Panc1 (cell line): ENCODE results near the gene CAPN7. TPM values are rescaled to one million over a fixed set of nuclear protein-coding genes. Genes with fewer than 3 reads are reported as not detected.
A peak's percentile ranks its signal among the peaks of the same experiment; 100 is the strongest.

Source experiments
- ATAC-seq: fragments of 200-7000 bp; cut with Tn5 transposase; 2 replicates; pipeline ENCODE4 v1.9.1; 2020; ENCODE audit warnings: mild to moderate bottlenecking, moderate library complexity
- Bru-seq: library from RNA; stranded (reverse); fragments of 400-500 nt; gene quantifications from one replicate; lab custom pipeline; 2021; lab: Mats Ljungman, UMichigan
- BruChase-seq, 2 experiments: library from RNA; stranded (reverse); fragments of 400-500 nt; gene quantifications; one replicate each; lab custom pipeline; 2021; lab: Mats Ljungman, UMichigan
- BruUV-seq: library from RNA; stranded (reverse); fragments of 400-500 nt; replicated peaks from 2 replicates; lab custom pipeline; 2021; lab: Mats Ljungman, UMichigan
- CTCF ChIA-PET: fragments of 300-600 bp; sonication (Branson Sonifier 250); formaldehyde crosslinking; loops from one replicate; lab custom pipeline; 2022; ENCODE audit warnings: antibody characterized with exemption; lab: Charles Lee
- POLR2A ChIA-PET: fragments of 300-600 bp; sonication (Branson Sonifier 250); formaldehyde crosslinking; loops from one replicate; lab custom pipeline; 2022; ENCODE audit warnings: antibody characterized with exemption; lab: Charles Lee
- DNase-seq: peaks from one replicate; pipeline ENCODE4 v3.0.0-alpha.2; 2010; ENCODE audit warnings: low read depth, low spot score
- H3K27ac ChIP-seq: 2 replicates; pipeline ENCODE4 v1.5.1; 2011; ENCODE audit warnings: mild to moderate bottlenecking, low read length, inconsistent platforms
- H3K27me3 ChIP-seq: fragments of 200-500 bp; sonication (Bioruptor generic); 2 replicates; pipeline ENCODE4 v1.6.0; 2014; ENCODE audit warnings: low read length, inconsistent platforms; ENCODE audit not compliant: control insufficient read depth, insufficient read depth
- H3K36me3 ChIP-seq: fragments of 200-500 bp; sonication (Bioruptor generic); 2 replicates; pipeline ENCODE4 v1.5.1; 2014; ENCODE audit warnings: inconsistent platforms, mild to moderate bottlenecking, low read length, moderate library complexity; ENCODE audit not compliant: control insufficient read depth, insufficient read depth
- H3K4me1 ChIP-seq: 2 replicates; pipeline ENCODE4 v1.5.1; 2011; ENCODE audit warnings: inconsistent platforms, mild to moderate bottlenecking, low read length, moderate library complexity; ENCODE audit not compliant: control insufficient read depth, insufficient read depth
- H3K4me3 ChIP-seq, 2 experiments: 2 replicates each; pipeline ENCODE4 v1.5.1; 2011 to 2012; ENCODE audit warnings: low read depth in 2 of 2, low read length in 2 of 2, mild to moderate bottlenecking in 2 of 2, inconsistent platforms in 1 of 2, moderate library complexity in 1 of 2
- H3K9me3 ChIP-seq: fragments of 200-500 bp; sonication (Bioruptor generic); 2 replicates; pipeline ENCODE4 v1.5.1; 2014; ENCODE audit warnings: low read depth, mild to moderate bottlenecking, inconsistent platforms, low read length, moderate library complexity; ENCODE audit not compliant: control insufficient read depth, insufficient read depth
- CTCF ChIP-seq: fragments of 450-650 bp; IDR thresholded peaks from 2 replicates; pipeline ENCODE4 v1.5.1; 2017; ENCODE audit warnings: mild to moderate bottlenecking
- POLR2AphosphoS5 ChIP-seq: IDR thresholded peaks from 2 replicates; pipeline ENCODE4 v1.6.1; 2012; ENCODE audit warnings: mild to moderate bottlenecking, low read depth, low read length, moderate library complexity
- REST ChIP-seq, 2 experiments: IDR thresholded peaks; 2 replicates each; pipeline ENCODE4 v1.6.1; 2011 to 2012; ENCODE audit warnings: low read depth in 2 of 2, control low read depth in 1 of 2, low read length in 1 of 2, mild to moderate bottlenecking in 1 of 2, moderate library complexity in 1 of 2; ENCODE audit not compliant: insufficient read depth in 1 of 2
- SIN3A ChIP-seq: IDR thresholded peaks from 2 replicates; pipeline ENCODE4 v1.6.1; 2012; ENCODE audit warnings: low read depth, mild to moderate bottlenecking, low read length, moderate library complexity, borderline replicate concordance; ENCODE audit not compliant: insufficient read depth
- TCF7L2 ChIP-seq: IDR thresholded peaks from 2 replicates; pipeline ENCODE4 v1.6.1; 2011; ENCODE audit warnings: mild to moderate bottlenecking, low read depth, low read length, inconsistent platforms
- in situ Hi-C: cut with HindIII; loops from 2 replicates; pipeline ENCODE4 v1.10.0; 2016; ENCODE audit warnings: low sequenced_read_pairs, low pct_unique_long_range_greater_than_20kb
- intact Hi-C: fragments of 100-400 bp; cut with micrococcal nuclease; formaldehyde crosslinking; loops from one replicate; pipeline ENCODE4 v1.10.0; 2022; ENCODE audit not compliant: unreplicated experiment
- long read RNA-seq: library from polyadenylated mRNA; unstranded; transcript quantifications from one replicate; pipeline ENCODE4 v2.0.0, GENCODE V29; 2021; ENCODE audit not compliant: unreplicated experiment
- polyA plus RNA-seq: library from polyadenylated mRNA; unstranded; fragments of >200 nt; gene quantifications from one replicate; pipeline ENCODE4 v1.2.1, GENCODE V29; 2012; ENCODE audit warnings: missing spikeins; ENCODE audit not compliant: insufficient read length
- total RNA-seq: library from RNA; stranded (reverse); gene quantifications from one replicate; pipeline ENCODE4 v1.2.1, GENCODE V29; 2021; ENCODE audit not compliant: unreplicated experiment

The CAPN7 gene
- total RNA-seq: 26.5 TPM
- polyA plus RNA-seq: 11.0 TPM
- Bru-seq, nascent RNA: percentile 81 among the genes with signal in this experiment
- BruChase-seq, experiment 1, labeled RNA remaining after a 2-hour chase: percentile 82 among the genes with signal in this experiment
- percentile 81 among the genes with signal in this experiment for BruChase-seq, experiment 2, labeled RNA remaining after a 6-hour chase
- long read RNA-seq, full-length matches to known transcripts: 29 of 77 reads
- long read RNA-seq, partial matches to known transcripts: 6 of 77 reads
- long read RNA-seq, other reads (novel, unspliced or antisense): 42 of 77 reads

GRCh38 chr3:15205934-15206661 is at the start of gene CAPN7:
Gene CAPN7, plus strand, starts transcription at chr3:15206246. Its CDS starts 250 bp downstream, at chr3:15206496.
- in situ Hi-C loops: no loop called here
- peak within 1 kb of the TSS; percentile 88 to 91 for H3K4me3 ChIP-seq
- peaks cover 2% of the 10 kb centered on the region for H3K36me3 ChIP-seq
- intact Hi-C loops: loop anchor here (10.0 kb wide), 1 partner anchor 199 kb away; no protein-coding TSS in a partner anchor
- DNase-seq (no peak), ATAC-seq (peak; percentile 98)
- peak within 1 kb of the TSS; percentile 84 for H3K27ac ChIP-seq
- POLR2A ChIA-PET: interaction anchor here (0.5 to 0.6 kb wide), 4 partner anchors 84 to 1769 kb away, joined by 3 to 5 read pairs (median 4); partner anchors contain the start of gene SH3BP5
- no peaks in the 10 kb centered on the region for H3K27me3 ChIP-seq
- H3K9me3 ChIP-seq: no peaks in the 10 kb centered on the region
- CTCF ChIA-PET: interaction anchor here (1.6 kb wide), 1 partner anchor 36 kb away, joined by 4 read pairs; no protein-coding TSS in a partner anchor
- TF ChIP-seq POLR2AphosphoS5: peak; percentile 53; the same call in 1 of the 2 replicates
- TF ChIP-seq TCF7L2: no peak
- peak; percentile 73; the same call in 1 of the 2 replicates for TF ChIP-seq SIN3A
- no peak for TF ChIP-seq REST (IDR thresholded peaks at IDR 0.05; ENCODE audit: insufficient read depth in 1 of 2, low read depth in 2 of 2, low read length in 1 of 2)
- TF ChIP-seq CTCF: 0 out of 2 replicates have a peak, but pooled peaks have one; percentile 21
- peaks cover 5% of the 10 kb centered on the region for H3K4me1 ChIP-seq
- no TSS peak for BruUV-seq

GRCh38 chr3:15157441-15157840 is 48.6 kb upstream of the CAPN7 start:
- DNase-seq (no peak), ATAC-seq (no peak)
- H3K4me3 ChIP-seq: no peak overlapping the region
- H3K27ac ChIP-seq: no peak overlapping the region
- POLR2A ChIA-PET: no interaction called here
- no peaks in the 10 kb centered on the region for H3K36me3 ChIP-seq
- CTCF ChIA-PET: no interaction called here
- H3K9me3 ChIP-seq: no peaks in the 10 kb centered on the region
- no TSS peak for BruUV-seq
- intact Hi-C loops (no loop called here), in situ Hi-C loops (no loop called here)
- TF ChIP-seq CTCF (no peak), POLR2AphosphoS5 (no peak), REST (IDR thresholded peaks at IDR 0.05; ENCODE audit: insufficient read depth in 1 of 2, low read depth in 2 of 2, low read length in 1 of 2) (no peak), SIN3A (no peak), TCF7L2 (no peak)
- peaks cover 20% of the 10 kb centered on the region for H3K27me3 ChIP-seq
- no peaks in the 10 kb centered on the region for H3K4me1 ChIP-seq
